Measurements from ENCODE around the gene TRIP11.
"Not testable (repeated sequence)": the region's sequence is repeated elsewhere in the genome, so short reads cannot be mapped to it uniquely, and the experiment has no call there.

DNA sequence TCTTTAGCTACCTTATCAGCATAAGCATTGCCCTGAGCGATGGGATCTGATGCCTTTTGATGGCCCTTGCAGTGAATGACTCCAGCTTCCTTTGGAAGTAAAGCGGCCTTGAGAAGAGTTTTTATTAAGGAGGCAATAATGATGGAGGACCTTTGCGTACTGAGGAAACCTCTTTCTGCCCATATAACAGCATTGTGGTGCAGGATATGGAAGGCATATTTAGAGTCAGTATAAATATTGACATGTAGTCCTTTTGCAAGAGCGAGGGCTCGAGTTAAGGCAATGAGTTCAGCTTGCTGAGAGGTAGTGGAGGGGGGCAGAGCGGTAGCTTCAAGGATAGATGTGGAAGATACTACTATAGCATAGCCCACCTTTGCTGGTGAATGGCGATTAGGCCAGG lies 6.0 kb upstream of the TRIP11 start:
- not testable (repeated sequence) for TF ChIP-seq POLR2A (IDR thresholded peaks at IDR 0.05)
- TF ChIP-seq, protein P1, sequence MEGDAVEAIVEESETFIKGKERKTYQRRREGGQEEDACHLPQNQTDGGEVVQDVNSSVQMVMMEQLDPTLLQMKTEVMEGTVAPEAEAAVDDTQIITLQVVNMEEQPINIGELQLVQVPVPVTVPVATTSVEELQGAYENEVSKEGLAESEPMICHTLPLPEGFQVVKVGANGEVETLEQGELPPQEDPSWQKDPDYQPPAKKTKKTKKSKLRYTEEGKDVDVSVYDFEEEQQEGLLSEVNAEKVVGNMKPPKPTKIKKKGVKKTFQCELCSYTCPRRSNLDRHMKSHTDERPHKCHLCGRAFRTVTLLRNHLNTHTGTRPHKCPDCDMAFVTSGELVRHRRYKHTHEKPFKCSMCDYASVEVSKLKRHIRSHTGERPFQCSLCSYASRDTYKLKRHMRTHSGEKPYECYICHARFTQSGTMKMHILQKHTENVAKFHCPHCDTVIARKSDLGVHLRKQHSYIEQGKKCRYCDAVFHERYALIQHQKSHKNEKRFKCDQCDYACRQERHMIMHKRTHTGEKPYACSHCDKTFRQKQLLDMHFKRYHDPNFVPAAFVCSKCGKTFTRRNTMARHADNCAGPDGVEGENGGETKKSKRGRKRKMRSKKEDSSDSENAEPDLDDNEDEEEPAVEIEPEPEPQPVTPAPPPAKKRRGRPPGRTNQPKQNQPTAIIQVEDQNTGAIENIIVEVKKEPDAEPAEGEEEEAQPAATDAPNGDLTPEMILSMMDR (IDR thresholded peaks at IDR 0.05): not testable (repeated sequence)
